Neural progenitor cell (in vitro differentiated cells): Measurements from ENCODE around the gene HACE1. TPM values are rescaled to one million over a fixed set of nuclear protein-coding genes. Genes with fewer than 3 reads are reported as not detected.

Source experiments
- DNase-seq: peaks from one replicate; pipeline ENCODE4 v3.0.0-alpha.2; 2016; ENCODE audit warnings: low spot score
- H2AFZ ChIP-seq: fragments of 200-600 bp; sonication (generic); replicated peaks from 2 replicates; pipeline ENCODE4 v1.6.1; 2016; ENCODE audit warnings: antibody characterized with exemption
- H3F3A ChIP-seq: fragments of 200-600 bp; sonication (generic); 2 replicates; pipeline ENCODE4 v1.6.1; 2016; ENCODE audit warnings: antibody characterized with exemption, low read depth
- H3K27ac ChIP-seq: fragments of 200-600 bp; sonication (generic); 2 replicates; pipeline ENCODE4 v1.5.1; 2016; ENCODE audit warnings: mild to moderate bottlenecking
- H3K27me3 ChIP-seq: fragments of 200-600 bp; sonication (generic); 2 replicates; pipeline ENCODE4 v1.6.1; 2016; ENCODE audit warnings: mild to moderate bottlenecking, moderate library complexity
- H3K36me3 ChIP-seq: fragments of 200-600 bp; sonication (generic); 2 replicates; pipeline ENCODE4 v1.5.1; 2016
- H3K4me1 ChIP-seq: fragments of 200-600 bp; sonication (generic); 2 replicates; pipeline ENCODE4 v1.6.1; 2016; ENCODE audit warnings: mixed run types
- H3K4me2 ChIP-seq: fragments of 200-600 bp; sonication (generic); 2 replicates; pipeline ENCODE4 v1.6.1; 2016
- H3K4me3 ChIP-seq: fragments of 200-600 bp; sonication (generic); 2 replicates; pipeline ENCODE4 v1.5.1; 2016
- H3K79me2 ChIP-seq: fragments of 200-600 bp; sonication (generic); 2 replicates; pipeline ENCODE4 v1.6.1; 2016; ENCODE audit warnings: low read depth
- H3K9ac ChIP-seq: fragments of 200-600 bp; sonication (generic); 2 replicates; pipeline ENCODE4 v1.6.1; 2016
- H3K9me3 ChIP-seq: fragments of 200-600 bp; sonication (generic); 2 replicates; pipeline ENCODE4 v1.5.1; 2016; ENCODE audit warnings: low read depth
- H4K20me1 ChIP-seq: fragments of 200-600 bp; sonication (generic); 2 replicates; pipeline ENCODE4 v1.6.1; 2016; ENCODE audit warnings: low read depth
- H3K27ac Mint-ChIP-seq: 3 replicates; pipeline ENCODE4 v1.8.0; 2021; ENCODE audit warnings: mixed read lengths
- H3K27me3 Mint-ChIP-seq: 2 replicates; pipeline ENCODE4 v1.8.0; 2022; ENCODE audit warnings: low read depth, mild to moderate bottlenecking, inconsistent platforms, moderate library complexity, mixed read lengths; ENCODE audit not compliant: insufficient read depth
- H3K36me3 Mint-ChIP-seq: 3 replicates; pipeline ENCODE4 v1.8.0; 2021; ENCODE audit warnings: mixed read lengths
- H3K4me1 Mint-ChIP-seq: 3 replicates; pipeline ENCODE4 v1.8.0; 2021; ENCODE audit warnings: mixed read lengths
- H3K4me3 Mint-ChIP-seq: 3 replicates; pipeline ENCODE4 v1.8.0; 2021; ENCODE audit warnings: mild to moderate bottlenecking, moderate library complexity, mixed read lengths
- H3K9me3 Mint-ChIP-seq: 3 replicates; pipeline ENCODE4 v1.8.0; 2020; ENCODE audit warnings: mixed read lengths
- CTCF ChIP-seq: fragments of 200-600 bp; sonication (generic); IDR thresholded peaks from 2 replicates; pipeline ENCODE4 v1.5.1; 2017; ENCODE audit warnings: antibody characterized with exemption, mild to moderate bottlenecking
- EZH2 ChIP-seq: fragments of 200-600 bp; sonication (generic); IDR thresholded peaks from 2 replicates; pipeline ENCODE4 v1.6.1; 2017; ENCODE audit warnings: antibody characterized with exemption, mild to moderate bottlenecking, moderate library complexity
- EZH2phosphoT487 ChIP-seq: fragments of 200-600 bp; sonication (generic); IDR thresholded peaks from 2 replicates; pipeline ENCODE4 v1.6.1; 2017; ENCODE audit warnings: antibody characterized with exemption
- total RNA-seq: library from RNA; depleted of rRNA; stranded (reverse); fragments of >200 nt; gene quantifications from 2 replicates; pipeline ENCODE4 v1.2.3, GENCODE V29; 2015; ENCODE audit warnings: low replicate concordance

The HACE1 gene
- total RNA-seq, 1 donor from 2014 or later = 53.3 TPM

DNA sequence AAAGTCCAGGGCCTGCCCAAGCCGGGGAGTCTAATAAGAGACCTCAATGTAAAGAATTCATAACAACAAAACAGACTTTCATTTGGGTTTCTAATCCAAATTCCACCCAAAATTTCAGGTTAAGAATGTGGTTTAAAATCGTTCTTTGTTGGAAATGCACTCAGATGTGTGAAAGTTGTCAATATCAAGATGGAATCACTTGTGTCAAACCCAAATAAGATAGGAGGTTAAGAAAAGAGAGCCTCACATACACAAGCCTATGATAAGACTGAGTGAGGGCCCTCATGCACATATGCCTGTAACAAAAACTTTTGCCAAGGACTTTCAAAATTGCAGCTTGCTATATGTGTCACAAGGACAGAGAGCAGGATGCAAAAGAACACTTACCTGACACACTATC lies 145.7 kb downstream of the HACE1 start:
- no peaks in the 10 kb centered on the region for H3K27me3 ChIP-seq
- H4K20me1 ChIP-seq = no peaks in the 10 kb centered on the region
- H3K4me1 ChIP-seq = no peaks in the 10 kb centered on the region
- no peak overlapping the region for H3K27ac ChIP-seq
- H3K4me3 ChIP-seq = no peak overlapping the region
- no peak overlapping the region for H3K27ac Mint-ChIP-seq
- H3K4me1 Mint-ChIP-seq = peaks cover 11% of the 10 kb centered on the region
- no peak for TF ChIP-seq EZH2
- no peak for TF ChIP-seq CTCF
- TF ChIP-seq EZH2phosphoT487 = no peak
- no peak overlapping the region for H3K4me2 ChIP-seq
- H2AFZ ChIP-seq = no peak overlapping the region
- H3K9me3 Mint-ChIP-seq = no peaks in the 10 kb centered on the region
- no peak overlapping the region for H3K4me3 Mint-ChIP-seq
- H3K9ac ChIP-seq = no peak overlapping the region
- peaks cover 3% of the 10 kb centered on the region for H3K36me3 ChIP-seq
- no peaks in the 10 kb centered on the region for H3K9me3 ChIP-seq
- H3K79me2 ChIP-seq = no peaks in the 10 kb centered on the region
- DNase-seq = no peak
- H3K36me3 Mint-ChIP-seq = peaks cover 11% of the 10 kb centered on the region
- no peaks in the 10 kb centered on the region for H3F3A ChIP-seq
- H3K27me3 Mint-ChIP-seq = no peaks in the 10 kb centered on the region

GRCh38 chr6:104711371-104711770 lies 148.3 kb downstream of the HACE1 start:
- Histone ChIP-seq H3K36me3 (peaks cover 3% of the 10 kb centered on the region), H4K20me1 (no peaks in the 10 kb centered on the region), H3K4me1 (no peaks in the 10 kb centered on the region), H3K79me2 (no peaks in the 10 kb centered on the region), H3K4me3 (no peak overlapping the region), H3K9ac (no peak overlapping the region), H3K4me2 (no peak overlapping the region), H3K27ac (no peak overlapping the region), H3K9me3 (no peaks in the 10 kb centered on the region), H3F3A (no peaks in the 10 kb centered on the region), H2AFZ (no peak overlapping the region), H3K27me3 (no peaks in the 10 kb centered on the region)
- H3K27ac Mint-ChIP-seq = peak overlapping the region; percentile 46
- H3K9me3 Mint-ChIP-seq = peaks cover 2% of the 10 kb centered on the region
- TF ChIP-seq CTCF (no peak), EZH2 (no peak), EZH2phosphoT487 (no peak)
- no peak overlapping the region for H3K4me3 Mint-ChIP-seq
- peaks cover 9% of the 10 kb centered on the region for H3K36me3 Mint-ChIP-seq
- no peaks in the 10 kb centered on the region for H3K27me3 Mint-ChIP-seq
- H3K4me1 Mint-ChIP-seq = peaks cover 11% of the 10 kb centered on the region
- DNase-seq = no peak

GRCh38 chr6:104710543-104711335 lies 149.0 kb downstream of the HACE1 start:
- Mint-ChIP-seq H3K4me3 (no peak overlapping the region), H3K27ac (peak overlapping the region; percentile 38), H3K27me3 (no peaks in the 10 kb centered on the region), H3K9me3 (peaks cover 2% of the 10 kb centered on the region), H3K4me1 (peaks cover 12% of the 10 kb centered on the region), H3K36me3 (peaks cover 9% of the 10 kb centered on the region)
- Histone ChIP-seq H4K20me1 (no peaks in the 10 kb centered on the region), H2AFZ (no peak overlapping the region), H3K9ac (no peak overlapping the region), H3K27me3 (no peaks in the 10 kb centered on the region), H3K9me3 (no peaks in the 10 kb centered on the region), H3K4me3 (no peak overlapping the region), H3K79me2 (no peaks in the 10 kb centered on the region), H3K4me2 (no peak overlapping the region), H3F3A (no peaks in the 10 kb centered on the region), H3K36me3 (peaks cover 3% of the 10 kb centered on the region), H3K4me1 (peaks cover 6% of the 10 kb centered on the region), H3K27ac (no peak overlapping the region)
- TF ChIP-seq CTCF = no peak
- no peak for TF ChIP-seq EZH2phosphoT487
- no peak for TF ChIP-seq EZH2
- no peak for DNase-seq
